ENCODE data around the gene HOXB5.

DNA sequence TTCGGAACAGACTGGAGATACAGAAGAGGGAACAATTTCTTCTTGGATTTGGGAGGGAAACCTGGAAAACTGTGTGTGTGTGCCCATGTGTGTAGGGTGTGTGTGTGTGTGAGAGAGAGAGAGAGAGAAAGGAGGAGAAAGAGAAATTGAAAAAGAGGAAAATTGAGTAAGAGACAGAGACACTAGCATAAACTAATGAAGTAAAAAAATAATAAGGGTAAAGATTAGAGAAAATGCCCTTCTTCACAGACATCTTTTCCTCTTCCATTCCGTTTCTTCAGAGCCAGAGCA lies 34.8 kb downstream of the HOXB5 start:
- TF ChIP-seq POLR2A (IDR thresholded peaks at IDR 0.05), result no peak
- TF ChIP-seq, protein P1, sequence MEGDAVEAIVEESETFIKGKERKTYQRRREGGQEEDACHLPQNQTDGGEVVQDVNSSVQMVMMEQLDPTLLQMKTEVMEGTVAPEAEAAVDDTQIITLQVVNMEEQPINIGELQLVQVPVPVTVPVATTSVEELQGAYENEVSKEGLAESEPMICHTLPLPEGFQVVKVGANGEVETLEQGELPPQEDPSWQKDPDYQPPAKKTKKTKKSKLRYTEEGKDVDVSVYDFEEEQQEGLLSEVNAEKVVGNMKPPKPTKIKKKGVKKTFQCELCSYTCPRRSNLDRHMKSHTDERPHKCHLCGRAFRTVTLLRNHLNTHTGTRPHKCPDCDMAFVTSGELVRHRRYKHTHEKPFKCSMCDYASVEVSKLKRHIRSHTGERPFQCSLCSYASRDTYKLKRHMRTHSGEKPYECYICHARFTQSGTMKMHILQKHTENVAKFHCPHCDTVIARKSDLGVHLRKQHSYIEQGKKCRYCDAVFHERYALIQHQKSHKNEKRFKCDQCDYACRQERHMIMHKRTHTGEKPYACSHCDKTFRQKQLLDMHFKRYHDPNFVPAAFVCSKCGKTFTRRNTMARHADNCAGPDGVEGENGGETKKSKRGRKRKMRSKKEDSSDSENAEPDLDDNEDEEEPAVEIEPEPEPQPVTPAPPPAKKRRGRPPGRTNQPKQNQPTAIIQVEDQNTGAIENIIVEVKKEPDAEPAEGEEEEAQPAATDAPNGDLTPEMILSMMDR (IDR thresholded peaks at IDR 0.05), result no peak
